C4-2B (cell line): ENCODE results near the gene SPIB.

ENCODE experiments used
- CTCF ChIP-seq: fragments of 450-650 bp; conservative IDR thresholded peaks from 2 replicates; pipeline ENCODE4 v1.5.1; 2017; ENCODE audit warnings: mild to moderate bottlenecking
- ZFX ChIP-seq: fragments of 450-650 bp; IDR thresholded peaks from 2 replicates; pipeline ENCODE4 v1.6.1; 2017

- TF ChIP-seq CTCF: no peak
- TF ChIP-seq ZFX: no peak
Observed at GRCh38 chr19:50413096-50413495, 5.6 kb upstream of the SPIB start.
